GM10266 (cell line): ENCODE data around the gene SCN1A.

ENCODE experiments used
- DNase-seq: peaks from one replicate; pipeline ENCODE4 v3.0.0; 2012; ENCODE audit errors: extremely low spot score
- CTCF ChIP-seq: IDR thresholded peaks from 2 replicates; pipeline ENCODE4 v1.5.1; 2012; ENCODE audit warnings: mild to moderate bottlenecking, low read depth; ENCODE audit not compliant: control insufficient read depth, insufficient read depth; ENCODE audit errors: missing control alignments

Gene SCN1A

GRCh38 chr2:166127217-166128155, at the start of gene SCN1A:
Gene SCN1A (minus strand): TSS chr2:166128020. CDS start chr2:166073621, 54,399 bp downstream.
- TF ChIP-seq CTCF, result peak; percentile 56
- DNase-seq, result peak; percentile 24

- TF ChIP-seq CTCF, result no peak
- no peak for DNase-seq
Measured at GRCh38 chr2:166173263-166173662, 45.4 kb upstream of the SCN1A start.

- no peak for TF ChIP-seq CTCF
- DNase-seq, result no peak
Measured at GRCh38 chr2:166171216-166171615, 43.4 kb upstream of the SCN1A start.

- no peak for DNase-seq
- no peak for TF ChIP-seq CTCF
Measured at GRCh38 chr2:166170356-166170755, 42.5 kb upstream of the SCN1A start.

GRCh38 chr2:166167449-166167848, 39.6 kb upstream of the SCN1A start:
- no peak for DNase-seq
- no peak for TF ChIP-seq CTCF

- no peak for DNase-seq
- no peak for TF ChIP-seq CTCF
Measured at GRCh38 chr2:166163775-166164174, 36.0 kb upstream of the SCN1A start.

GRCh38 chr2:166158546-166158945, 30.7 kb upstream of the SCN1A start:
- TF ChIP-seq CTCF, result no peak
- no peak for DNase-seq
